Large intestine (tissue), 3 donors: ENCODE measurements around the gene FNIP1. TPM values are rescaled to one million over a fixed set of nuclear protein-coding genes. Genes with fewer than 3 reads are reported as not detected.

Experiments
- DNase-seq, 2 donors: peaks; one replicate each; pipeline versions ENCODE4 v3.0.0 to v3.0.0-alpha.2; 2013
- H3K27ac ChIP-seq: one replicate; pipeline ENCODE4 v1.5.1; 2013; ENCODE audit warnings: low read length
- H3K27me3 ChIP-seq: 2 replicates; pipeline ENCODE4 v1.6.1; 2013; ENCODE audit warnings: low read length; ENCODE audit not compliant: control insufficient read depth, insufficient read depth
- H3K36me3 ChIP-seq: 2 replicates; pipeline ENCODE4 v1.6.1; 2013; ENCODE audit warnings: low read length; ENCODE audit not compliant: control insufficient read depth, insufficient read depth
- H3K4me1 ChIP-seq: one replicate; pipeline ENCODE4 v1.6.1; 2013; ENCODE audit warnings: low read length; ENCODE audit not compliant: control insufficient read depth, insufficient read depth
- H3K4me3 ChIP-seq: one replicate; pipeline ENCODE4 v1.5.1; 2013; ENCODE audit warnings: low read length
- H3K9me3 ChIP-seq: one replicate; pipeline ENCODE4 v1.6.1; 2013; ENCODE audit warnings: mild to moderate bottlenecking, low read depth, low read length, moderate library complexity; ENCODE audit not compliant: control insufficient read depth
- WGBS: methylation state at CpG from one replicate; pipeline ENCODE4 v1.1.5; 2013; ENCODE audit warnings: low lambda C conversion rate; ENCODE audit not compliant: insufficient coverage; 5-methylcytosine and 5-hydroxymethylcytosine counted together
- polyA plus RNA-seq: library from polyadenylated mRNA; unstranded; fragments of 120-200 nt; gene quantifications from one replicate; pipeline ENCODE4 v1.2.1, GENCODE V29; 2013

FNIP1 gene
- polyA plus RNA-seq, 1 donor: 21.9 TPM

DNA sequence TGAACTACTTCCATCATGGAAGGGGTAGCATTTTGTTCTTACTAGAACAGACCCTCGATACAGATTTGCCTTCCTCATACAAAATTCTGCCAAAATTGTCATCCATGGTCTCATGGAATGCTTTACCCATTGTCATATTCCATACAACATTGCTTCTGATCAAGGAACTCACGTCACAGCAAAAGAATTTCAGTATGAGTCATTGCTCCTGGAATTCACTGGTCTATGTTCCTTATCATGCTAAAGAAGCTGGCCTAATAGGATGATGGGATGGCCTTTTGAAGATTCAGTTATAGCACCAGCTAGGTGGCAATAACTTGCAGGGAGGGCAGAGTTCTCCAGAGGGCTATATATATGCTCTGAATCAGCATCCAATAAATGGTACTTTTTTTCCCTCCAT is 18.2 kb upstream of the FNIP1 start:
- Histone ChIP-seq H3K9me3 (no peaks in the 10 kb centered on the region), H3K27me3 (no peaks in the 10 kb centered on the region), H3K4me3 (no peak overlapping the region), H3K27ac (no peak overlapping the region), H3K36me3 (no peaks in the 10 kb centered on the region), H3K4me1 (no peaks in the 10 kb centered on the region)
- no CpG with 5 or more reads among the region's 2 CpGs for WGBS
- peak; percentile 69 to 77 for DNase-seq

GRCh38 chr5:131812371-131813160 is 15.7 kb upstream of the FNIP1 start:
- DNase-seq: peak in 1 of 2 donors; percentile 16
- no CpG with 5 or more reads among the region's 4 CpGs for WGBS
- no peaks in the 10 kb centered on the region for H3K9me3 ChIP-seq

GRCh38 chr5:131810510-131811249 is 13.9 kb upstream of the FNIP1 start:
- no peaks in the 10 kb centered on the region for H3K27me3 ChIP-seq
- H3K4me3 ChIP-seq: no peak overlapping the region
- H3K9me3 ChIP-seq: no peaks in the 10 kb centered on the region
- no peak for DNase-seq
- no peaks in the 10 kb centered on the region for H3K36me3 ChIP-seq
- no peaks in the 10 kb centered on the region for H3K4me1 ChIP-seq
- no CpG with 5 or more reads among the region's 3 CpGs for WGBS
- no peak overlapping the region for H3K27ac ChIP-seq

More at GRCh38 chr5:131812371-131813160, 15.7 kb upstream of the FNIP1 start:
- no peaks in the 10 kb centered on the region for H3K36me3 ChIP-seq
- no peak overlapping the region for H3K27ac ChIP-seq
- no peaks in the 10 kb centered on the region for H3K4me1 ChIP-seq
- no peak overlapping the region for H3K4me3 ChIP-seq
- no peaks in the 10 kb centered on the region for H3K27me3 ChIP-seq

- Histone ChIP-seq H3K4me3 (peak overlapping the region; percentile 97), H3K27ac (peak overlapping the region; percentile 99), H3K4me1 (peaks cover 10% of the 10 kb centered on the region), H3K27me3 (no peaks in the 10 kb centered on the region), H3K9me3 (no peaks in the 10 kb centered on the region), H3K36me3 (no peaks in the 10 kb centered on the region)
- peak; percentile 50 to 75 for DNase-seq
- WGBS: 6% methylated on average over 4 of the region's 56 CpGs
Measured at GRCh38 chr5:131795879-131796792, 681 bp downstream of the FNIP1 start.

GRCh38 chr5:131795228-131795627 is 1.6 kb downstream of the FNIP1 start:
- Histone ChIP-seq H3K9me3 (no peaks in the 10 kb centered on the region), H3K27ac (no peak overlapping the region), H3K36me3 (no peaks in the 10 kb centered on the region), H3K4me3 (peak overlapping the region; percentile 97), H3K4me1 (peaks cover 10% of the 10 kb centered on the region), H3K27me3 (no peaks in the 10 kb centered on the region)
- WGBS: 14% methylated on average over 1 of the region's 6 CpGs
- DNase-seq: peak in 1 of 2 donors; percentile 42

DNA sequence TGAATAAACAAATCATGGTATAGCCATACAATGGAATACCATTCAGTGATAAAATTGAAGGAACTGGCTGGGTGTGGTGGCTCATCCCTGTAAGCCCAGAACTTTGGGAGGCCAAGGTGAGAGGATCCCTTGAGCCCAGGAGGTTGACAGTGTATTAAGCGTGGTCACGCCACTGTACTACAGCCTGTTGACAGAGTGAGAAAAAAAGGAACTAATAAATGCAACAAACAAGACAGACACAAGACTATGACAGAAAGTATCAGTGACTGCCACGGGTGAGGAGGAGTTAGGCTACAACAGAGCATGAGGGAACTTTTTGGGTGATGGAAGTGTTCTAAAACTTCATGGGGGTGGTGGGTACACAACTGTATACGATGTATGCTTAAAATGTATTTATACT is 2.2 kb downstream of the FNIP1 start:
- Histone ChIP-seq H3K4me1 (peaks cover 10% of the 10 kb centered on the region), H3K27me3 (no peaks in the 10 kb centered on the region), H3K9me3 (no peaks in the 10 kb centered on the region), H3K27ac (no peak overlapping the region), H3K4me3 (peak overlapping the region; percentile 97), H3K36me3 (no peaks in the 10 kb centered on the region)
- 100% methylated on average over 1 of the region's 4 CpGs for WGBS
- DNase-seq: no peak

DNA sequence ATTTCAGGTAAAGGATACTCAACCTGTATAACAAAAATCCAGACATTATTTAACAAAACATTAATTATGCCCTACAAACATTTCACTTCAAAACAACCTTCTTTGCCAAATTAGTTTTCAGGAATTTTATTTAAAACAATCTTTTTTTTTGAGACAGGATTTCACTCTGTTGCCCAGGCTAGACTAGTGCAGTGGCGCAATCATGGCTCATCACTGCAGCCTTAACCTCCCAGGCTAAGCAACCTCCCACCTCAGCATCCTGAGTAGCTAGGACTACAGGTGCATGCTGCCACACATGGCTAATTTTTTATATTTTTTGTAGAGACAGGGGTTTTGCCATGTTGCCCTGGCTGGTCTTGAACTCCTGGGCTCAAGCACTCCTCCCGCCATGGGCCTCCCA is 3.9 kb downstream of the FNIP1 start:
- Histone ChIP-seq H3K27ac (no peak overlapping the region), H3K9me3 (no peaks in the 10 kb centered on the region), H3K27me3 (no peaks in the 10 kb centered on the region), H3K4me3 (no peak overlapping the region), H3K36me3 (no peaks in the 10 kb centered on the region), H3K4me1 (peaks cover 9% of the 10 kb centered on the region)
- WGBS: no CpG with 5 or more reads among the region's 2 CpGs
- DNase-seq: no peak

- DNase-seq: no peak
- no CpG with 5 or more reads among the region's 6 CpGs for WGBS
- Histone ChIP-seq H3K27me3 (no peaks in the 10 kb centered on the region), H3K36me3 (no peaks in the 10 kb centered on the region), H3K9me3 (no peaks in the 10 kb centered on the region), H3K4me1 (peaks cover 4% of the 10 kb centered on the region), H3K27ac (no peak overlapping the region), H3K4me3 (no peak overlapping the region)
Measured at GRCh38 chr5:131791866-131792265, 5.0 kb downstream of the FNIP1 start.

DNA sequence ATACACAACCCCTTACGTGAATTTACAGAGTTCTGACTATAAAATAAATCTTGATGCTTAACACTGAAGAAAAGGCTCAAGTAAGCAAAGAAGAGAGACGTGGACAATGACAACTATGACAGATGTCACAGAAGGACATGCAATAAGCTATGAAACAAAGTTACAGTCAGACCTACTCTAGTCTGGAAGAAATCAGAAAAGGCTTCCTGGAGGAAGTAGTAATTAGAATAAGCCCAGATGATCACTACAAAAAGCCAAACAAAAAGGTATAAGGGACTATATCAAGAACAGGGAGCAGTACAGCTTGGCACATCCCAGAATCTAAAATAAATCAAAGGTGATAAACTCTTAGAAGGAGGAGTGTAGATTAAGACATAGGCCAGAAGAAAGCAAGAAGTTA is 6.3 kb downstream of the FNIP1 start:
- DNase-seq: no peak
- H3K4me1 ChIP-seq: peaks cover 4% of the 10 kb centered on the region

DNA sequence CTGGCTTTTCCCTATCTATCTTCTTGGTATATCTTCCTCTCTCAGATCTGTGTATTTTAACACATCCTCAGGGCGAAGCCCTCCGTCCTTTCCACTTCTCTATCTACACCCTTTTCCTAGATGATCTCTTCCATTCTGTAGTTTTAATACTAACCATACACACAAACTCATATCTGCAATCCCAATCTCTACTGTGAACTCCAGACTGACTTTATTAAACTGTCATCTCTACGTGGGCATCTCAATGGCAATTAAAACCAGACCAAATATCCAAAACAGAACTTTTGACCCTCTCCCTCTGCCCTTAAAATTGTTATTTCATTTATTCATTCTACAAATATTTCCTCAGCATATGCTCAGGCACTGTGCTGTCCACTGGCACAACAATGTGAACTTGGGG is 7.1 kb downstream of the FNIP1 start:
- H3K9me3 ChIP-seq: no peaks in the 10 kb centered on the region
- DNase-seq: no peak
- no peaks in the 10 kb centered on the region for H3K36me3 ChIP-seq
- peaks cover 3% of the 10 kb centered on the region for H3K4me1 ChIP-seq
- WGBS: 88% methylated on average over 3 of the region's 3 CpGs
- H3K27ac ChIP-seq: no peak overlapping the region
- H3K4me3 ChIP-seq: no peak overlapping the region
- H3K27me3 ChIP-seq: no peaks in the 10 kb centered on the region

More for the DNA sequence above, 6.3 kb downstream of the FNIP1 start:
- H3K36me3 ChIP-seq: no peaks in the 10 kb centered on the region
- H3K4me3 ChIP-seq: no peak overlapping the region
- H3K27ac ChIP-seq: no peak overlapping the region
- no peaks in the 10 kb centered on the region for H3K9me3 ChIP-seq
- no peaks in the 10 kb centered on the region for H3K27me3 ChIP-seq
- WGBS: no CpG with 5 or more reads among the region's 2 CpGs
